Ovary (tissue), 9 donors: Measurements from ENCODE around the gene MYO3B. TPM values are rescaled to one million over a fixed set of nuclear protein-coding genes. Genes with fewer than 3 reads are reported as not detected.

Experiments
- DNase-seq, 5 donors: peaks; one replicate each; pipeline ENCODE4 v3.0.0-alpha.2; 2019 to 2020
- H3K27ac ChIP-seq, 2 donors: fragments of 200-600 bp; one replicate each; pipeline versions ENCODE4 v1.5.1 to v1.8.0; 2019 to 2022
- H3K27me3 ChIP-seq: fragments of 200-600 bp; one replicate; pipeline ENCODE4 v1.8.0; 2022
- H3K36me3 ChIP-seq: fragments of 200-600 bp; sonication (generic); one replicate; pipeline ENCODE4 v1.5.1; 2019
- H3K4me1 ChIP-seq: one replicate; pipeline ENCODE4 v1.8.1; 2013; ENCODE audit warnings: mild to moderate bottlenecking, moderate library complexity; ENCODE audit not compliant: insufficient read depth
- H3K4me3 ChIP-seq: fragments of 200-600 bp; sonication (generic); one replicate; pipeline ENCODE4 v1.5.1; 2017
- H3K9me3 ChIP-seq, 2 donors: fragments of 200-600 bp in 1 of 2; sonication (generic) in 1 of 2; one replicate each; pipeline versions ENCODE4 v1.5.1 to v1.8.1; 2013 to 2019; ENCODE audit warnings: mild to moderate bottlenecking in 1 of 2, moderate library complexity in 1 of 2
- CTCF ChIP-seq, 3 donors: fragments of 450-650 bp in 2 of 3; fragments of 200-600 bp in 1 of 3; IDR thresholded peaks; one replicate each; pipeline versions ENCODE4 v1.5.1 to v1.8.0; 2016 to 2022; ENCODE audit warnings: antibody characterized with exemption in 3 of 3, mild to moderate bottlenecking in 1 of 3
- EP300 ChIP-seq: sonication (generic); formaldehyde crosslinking; IDR thresholded peaks from one replicate; pipeline ENCODE4 v1.6.1; 2017; ENCODE audit warnings: antibody characterized with exemption
- POLR2A ChIP-seq: fragments of 450-650 bp; IDR thresholded peaks from one replicate; pipeline ENCODE4 v1.6.1; 2017; ENCODE audit warnings: antibody characterized with exemption, mild to moderate bottlenecking, moderate library complexity
- WGBS, 3 donors: extraction: QIAGEN DNeasy Blood & Tissue Kit in 1 of 3; methylation state at CpG; one replicate each; pipeline versions ENCODE4 v1.1.5 to v1.1.7; 2013 to 2017; 5-methylcytosine and 5-hydroxymethylcytosine counted together
- intact Hi-C, 4 donors: fragments of 100-400 bp; cut with DNase I; formaldehyde crosslinking; loops; one replicate each; pipeline versions ENCODE4 v1.11.0 to v1.15.1; 2022 to 2023
- polyA plus RNA-seq, 2 donors: library from polyadenylated mRNA; stranded (reverse); fragments of 200-250 nt in 1 of 2; fragments of 350-450 nt in 1 of 2; fragmentation: Illumina TruSeq in 1 of 2; extraction: RNeasy Lipid Tissue Mini Kit (QIAGEN cat#74804) in 1 of 2; gene quantifications; one replicate each; pipeline ENCODE4 v1.2.3, GENCODE V29; 2013 to 2014
- total RNA-seq, 7 donors: library from RNA; depleted of rRNA in 2 of 7; stranded (reverse); fragments of >200 nt in 2 of 7; fragmentation: NEBNext Ultra II Directional in 3 of 7; extraction: Animal tissue kit (Norgen Biotek cat#: 25700) in 3 of 7; gene quantifications; one replicate each; pipeline versions ENCODE4 v1.1.0 to v1.2.4, GENCODE V29; 2016 to 2023
- donor health status: DM: no; HTN: no; CAD: no; lungs with moderate emphysema.
- donor health status: DM: no; HTN: no; CAD: no.
- donor health status: Bipolar disorder and iron deficiency.
- donor health status: DM: yes; HTN: yes; CAD: no.
- donor health status: DM: no; HTN: no; CAD: no.
- donor health status: DM: yes; HTN: yes; CAD: no.

The MYO3B gene
- total and polyA plus RNA-seq, 9 donors, result 0.04 to 1.3 (median 0.12) TPM; not detected in 2

GRCh38 chr2:170475878-170476277 is 297.9 kb downstream of the MYO3B start:
- H3K27me3 ChIP-seq, result no peaks in the 10 kb centered on the region
- no peak overlapping the region for H3K27ac ChIP-seq
- no peak overlapping the region for H3K4me3 ChIP-seq
- no peaks in the 10 kb centered on the region for H3K36me3 ChIP-seq
- no peaks in the 10 kb centered on the region for H3K4me1 ChIP-seq
- no peak for TF ChIP-seq POLR2A
- TF ChIP-seq EP300, result no peak
- no peak for TF ChIP-seq CTCF (IDR thresholded peaks at IDR 0.05)
- no peak for DNase-seq
- WGBS, 3 donors, result 68 to 85% (median 77%) methylated on average over 6 of the region's 6 CpGs
- intact Hi-C loops, result no loop called here
- H3K9me3 ChIP-seq, result no peaks in the 10 kb centered on the region

GRCh38 chr2:170477630-170478029 is 299.7 kb downstream of the MYO3B start:
- intact Hi-C loops, result no loop called here
- H3K27ac ChIP-seq, result no peak overlapping the region
- H3K36me3 ChIP-seq, result no peaks in the 10 kb centered on the region
- TF ChIP-seq EP300 (no peak), CTCF (IDR thresholded peaks at IDR 0.05) (no peak)
- no peaks in the 10 kb centered on the region for H3K27me3 ChIP-seq
- no peaks in the 10 kb centered on the region for H3K9me3 ChIP-seq
- H3K4me1 ChIP-seq, result no peaks in the 10 kb centered on the region
- no peak for DNase-seq
- 66 to 72% (median 69%) methylated on average over 4 of the region's 4 CpGs for WGBS, 3 donors
- H3K4me3 ChIP-seq, result no peak overlapping the region

- Histone ChIP-seq H3K27ac (no peak overlapping the region), H3K4me3 (no peak overlapping the region), H3K27me3 (no peaks in the 10 kb centered on the region), H3K4me1 (no peaks in the 10 kb centered on the region), H3K36me3 (no peaks in the 10 kb centered on the region), H3K9me3 (no peaks in the 10 kb centered on the region)
- 90 to 95% (median 92%) methylated on average over 4 of the region's 4 CpGs for WGBS, 3 donors
- no peak for DNase-seq
- intact Hi-C loops, result loop anchor here in 1 of 4 donors (10.0 kb wide), 1 partner anchor 334 kb away; the partner anchor contains the start of gene GAD1
- TF ChIP-seq EP300 (no peak), CTCF (IDR thresholded peaks at IDR 0.05) (no peak), POLR2A (no peak)
Observed at GRCh38 chr2:170481201-170481600, 303.3 kb downstream of the MYO3B start.

GRCh38 chr2:170484552-170484951 is 306.6 kb downstream of the MYO3B start:
- no peak for DNase-seq
- Histone ChIP-seq H3K27ac (no peak overlapping the region), H3K27me3 (no peaks in the 10 kb centered on the region), H3K36me3 (no peaks in the 10 kb centered on the region), H3K4me3 (no peak overlapping the region), H3K4me1 (no peaks in the 10 kb centered on the region), H3K9me3 (no peaks in the 10 kb centered on the region)
- intact Hi-C loops, result loop anchor here in 1 of 4 donors (10.0 kb wide), 1 partner anchor 330 kb away; the partner anchor contains the start of gene GAD1
- TF ChIP-seq EP300 (no peak), CTCF (IDR thresholded peaks at IDR 0.05) (no peak), POLR2A (no peak)
